ENCODE data around the gene DPF3.
"Not testable (repeated sequence)": the region's sequence is repeated elsewhere in the genome, so short reads cannot be mapped to it uniquely, and the experiment has no call there.

The DPF3 gene

GRCh38 chr14:72870878-72871277, 23.0 kb downstream of the DPF3 start:
- not testable (repeated sequence) for H3K27ac ChIP-seq (ENCODE audit: low read depth, low read length); H3K4me3 ChIP-seq (ENCODE audit: low read length); H3K27me3 ChIP-seq (ENCODE audit: control insufficient read depth, insufficient read depth, low read length); H3K36me3 ChIP-seq (ENCODE audit: control insufficient read depth, insufficient read depth, low read length); H3K4me1 ChIP-seq (ENCODE audit: control insufficient read depth, insufficient read depth, low read length); H3K9ac ChIP-seq (ENCODE audit: low read length)

GRCh38 chr14:72869407-72870329, 24.2 kb downstream of the DPF3 start:
- no peak overlapping the region for H3K27ac ChIP-seq (ENCODE audit: low read depth, low read length)

GRCh38 chr14:72868500-72868899, 25.4 kb downstream of the DPF3 start:
- no peak overlapping the region for H3K9ac ChIP-seq (ENCODE audit: low read length)
- H3K27ac ChIP-seq (ENCODE audit: low read depth, low read length): no peak overlapping the region
- no peaks in the 10 kb centered on the region for H3K27me3 ChIP-seq (ENCODE audit: control insufficient read depth, insufficient read depth, low read length)
- no peak overlapping the region for H3K4me3 ChIP-seq (ENCODE audit: low read length)
- peaks cover 3% of the 10 kb centered on the region for H3K4me1 ChIP-seq (ENCODE audit: control insufficient read depth, insufficient read depth, low read length)
- no peaks in the 10 kb centered on the region for H3K36me3 ChIP-seq (ENCODE audit: control insufficient read depth, insufficient read depth, low read length)

More at GRCh38 chr14:72869407-72870329, 24.2 kb downstream of the DPF3 start:
- H3K4me3 ChIP-seq (ENCODE audit: low read length): no peak overlapping the region
- no peak overlapping the region for H3K9ac ChIP-seq (ENCODE audit: low read length)
- peaks cover 3% of the 10 kb centered on the region for H3K4me1 ChIP-seq (ENCODE audit: control insufficient read depth, insufficient read depth, low read length)
- no peaks in the 10 kb centered on the region for H3K27me3 ChIP-seq (ENCODE audit: control insufficient read depth, insufficient read depth, low read length)
- H3K36me3 ChIP-seq (ENCODE audit: control insufficient read depth, insufficient read depth, low read length): no peaks in the 10 kb centered on the region

GRCh38 chr14:72864712-72865365, 29.1 kb downstream of the DPF3 start:
- H3K9ac ChIP-seq (ENCODE audit: low read length): no peak overlapping the region
- no peak overlapping the region for H3K27ac ChIP-seq (ENCODE audit: low read depth, low read length)
- no peaks in the 10 kb centered on the region for H3K4me1 ChIP-seq (ENCODE audit: control insufficient read depth, insufficient read depth, low read length)
- H3K4me3 ChIP-seq (ENCODE audit: low read length): no peak overlapping the region
- no peaks in the 10 kb centered on the region for H3K27me3 ChIP-seq (ENCODE audit: control insufficient read depth, insufficient read depth, low read length)
- H3K36me3 ChIP-seq (ENCODE audit: control insufficient read depth, insufficient read depth, low read length): no peaks in the 10 kb centered on the region

GRCh38 chr14:72863216-72864006, 30.5 kb downstream of the DPF3 start:
- Histone ChIP-seq H3K36me3 (ENCODE audit: control insufficient read depth, insufficient read depth, low read length) (no peaks in the 10 kb centered on the region), H3K27ac (ENCODE audit: low read depth, low read length) (no peak overlapping the region), H3K4me3 (ENCODE audit: low read length) (no peak overlapping the region), H3K4me1 (ENCODE audit: control insufficient read depth, insufficient read depth, low read length) (no peaks in the 10 kb centered on the region), H3K27me3 (ENCODE audit: control insufficient read depth, insufficient read depth, low read length) (no peaks in the 10 kb centered on the region), H3K9ac (ENCODE audit: low read length) (no peak overlapping the region)

GRCh38 chr14:72856530-72857266, 37.2 kb downstream of the DPF3 start:
- Histone ChIP-seq H3K36me3 (ENCODE audit: control insufficient read depth, insufficient read depth, low read length) (no peaks in the 10 kb centered on the region), H3K4me1 (ENCODE audit: control insufficient read depth, insufficient read depth, low read length) (no peaks in the 10 kb centered on the region), H3K27ac (ENCODE audit: low read depth, low read length) (no peak overlapping the region), H3K27me3 (ENCODE audit: control insufficient read depth, insufficient read depth, low read length) (no peaks in the 10 kb centered on the region), H3K4me3 (ENCODE audit: low read length) (no peak overlapping the region), H3K9ac (ENCODE audit: low read length) (no peak overlapping the region)

GRCh38 chr14:72855913-72856312, 38.0 kb downstream of the DPF3 start:
- H3K27ac ChIP-seq (ENCODE audit: low read depth, low read length): no peak overlapping the region
- H3K9ac ChIP-seq (ENCODE audit: low read length): no peak overlapping the region
- no peaks in the 10 kb centered on the region for H3K4me1 ChIP-seq (ENCODE audit: control insufficient read depth, insufficient read depth, low read length)
- H3K27me3 ChIP-seq (ENCODE audit: control insufficient read depth, insufficient read depth, low read length): no peaks in the 10 kb centered on the region
- no peaks in the 10 kb centered on the region for H3K36me3 ChIP-seq (ENCODE audit: control insufficient read depth, insufficient read depth, low read length)
- H3K4me3 ChIP-seq (ENCODE audit: low read length): no peak overlapping the region

GRCh38 chr14:72852194-72852593, 41.7 kb downstream of the DPF3 start:
- Histone ChIP-seq H3K4me1 (ENCODE audit: control insufficient read depth, insufficient read depth, low read length) (no peaks in the 10 kb centered on the region), H3K27ac (ENCODE audit: low read depth, low read length) (no peak overlapping the region), H3K27me3 (ENCODE audit: control insufficient read depth, insufficient read depth, low read length) (no peaks in the 10 kb centered on the region), H3K4me3 (ENCODE audit: low read length) (no peak overlapping the region), H3K9ac (ENCODE audit: low read length) (no peak overlapping the region), H3K36me3 (ENCODE audit: control insufficient read depth, insufficient read depth, low read length) (no peaks in the 10 kb centered on the region)

GRCh38 chr14:72851635-72852034, 42.3 kb downstream of the DPF3 start:
- Histone ChIP-seq H3K36me3 (ENCODE audit: control insufficient read depth, insufficient read depth, low read length) (no peaks in the 10 kb centered on the region), H3K27me3 (ENCODE audit: control insufficient read depth, insufficient read depth, low read length) (no peaks in the 10 kb centered on the region), H3K27ac (ENCODE audit: low read depth, low read length) (no peak overlapping the region), H3K4me1 (ENCODE audit: control insufficient read depth, insufficient read depth, low read length) (no peaks in the 10 kb centered on the region), H3K4me3 (ENCODE audit: low read length) (no peak overlapping the region), H3K9ac (ENCODE audit: low read length) (no peak overlapping the region)

GRCh38 chr14:72850360-72850759, 43.5 kb downstream of the DPF3 start:
- no peaks in the 10 kb centered on the region for H3K27me3 ChIP-seq (ENCODE audit: control insufficient read depth, insufficient read depth, low read length)
- H3K36me3 ChIP-seq (ENCODE audit: control insufficient read depth, insufficient read depth, low read length): no peaks in the 10 kb centered on the region
- no peak overlapping the region for H3K4me3 ChIP-seq (ENCODE audit: low read length)
- no peaks in the 10 kb centered on the region for H3K4me1 ChIP-seq (ENCODE audit: control insufficient read depth, insufficient read depth, low read length)
- H3K27ac ChIP-seq (ENCODE audit: low read depth, low read length): no peak overlapping the region
- no peak overlapping the region for H3K9ac ChIP-seq (ENCODE audit: low read length)

GRCh38 chr14:72849222-72849621, 44.7 kb downstream of the DPF3 start:
- H3K9ac ChIP-seq (ENCODE audit: low read length): no peak overlapping the region
- no peak overlapping the region for H3K27ac ChIP-seq (ENCODE audit: low read depth, low read length)
- H3K27me3 ChIP-seq (ENCODE audit: control insufficient read depth, insufficient read depth, low read length): no peaks in the 10 kb centered on the region
- no peaks in the 10 kb centered on the region for H3K36me3 ChIP-seq (ENCODE audit: control insufficient read depth, insufficient read depth, low read length)
- H3K4me3 ChIP-seq (ENCODE audit: low read length): no peak overlapping the region
- H3K4me1 ChIP-seq (ENCODE audit: control insufficient read depth, insufficient read depth, low read length): no peaks in the 10 kb centered on the region

- Histone ChIP-seq H3K4me1 (ENCODE audit: control insufficient read depth, insufficient read depth, low read length) (no peaks in the 10 kb centered on the region), H3K4me3 (ENCODE audit: low read length) (no peak overlapping the region), H3K36me3 (ENCODE audit: control insufficient read depth, insufficient read depth, low read length) (no peaks in the 10 kb centered on the region), H3K27ac (ENCODE audit: low read depth, low read length) (no peak overlapping the region), H3K9ac (ENCODE audit: low read length) (no peak overlapping the region), H3K27me3 (ENCODE audit: control insufficient read depth, insufficient read depth, low read length) (no peaks in the 10 kb centered on the region)
Observed at GRCh38 chr14:72847721-72848120, 46.2 kb downstream of the DPF3 start.
